ENCODE results near the gene S100A14. TPM values are rescaled to one million over a fixed set of nuclear protein-coding genes. Genes with fewer than 3 reads are reported as not detected.

Gene S100A14
- total RNA-seq, 1 experiment from 2014 or later: 252 TPM

DNA sequence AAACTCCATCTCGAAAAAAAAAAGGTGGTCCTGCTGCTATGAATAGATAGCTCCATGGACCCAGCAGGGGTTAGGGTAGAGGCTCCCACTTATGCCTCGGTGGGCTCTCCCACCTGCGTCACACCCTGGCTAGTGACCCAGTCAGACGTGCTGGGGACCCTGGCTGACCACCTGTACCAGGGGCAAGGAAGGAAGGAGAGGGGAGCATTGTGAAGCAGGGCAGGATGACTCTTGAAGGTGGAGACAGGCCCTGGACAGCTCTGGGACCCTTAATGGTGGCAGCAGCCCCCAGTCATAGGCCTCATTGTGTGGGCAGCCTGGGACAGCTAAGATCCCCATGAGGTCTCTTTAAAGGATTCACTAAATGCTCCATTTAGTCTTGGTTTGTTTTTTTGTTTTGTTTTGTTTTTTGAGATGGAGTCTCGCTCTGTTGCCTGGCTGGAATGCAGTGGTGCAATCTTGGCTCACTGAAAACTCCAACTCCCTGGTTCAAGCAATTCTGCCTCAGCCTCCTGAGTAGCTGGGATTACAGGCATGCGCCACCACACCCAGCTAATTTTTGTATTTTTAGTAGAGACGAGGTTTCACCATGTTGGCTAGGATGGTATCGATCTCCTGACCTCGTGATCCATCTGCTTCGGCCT is 32.0 kb upstream of the S100A14 start:
- Histone ChIP-seq H3K4me2 (ENCODE audit: low read length) (no peak overlapping the region), H3K4me1 (ENCODE audit: control insufficient read depth in 1 of 2, insufficient read depth in 2 of 2, low read length in 2 of 2) (peaks cover 0 to 8% of the 10 kb centered on the region in 2 experiments; a peak in 2 of 4 replicates), H3K27ac (ENCODE audit: low read depth, low read length) (no peak overlapping the region), H3K79me2 (ENCODE audit: insufficient read depth, low read length) (peaks cover 20% of the 10 kb centered on the region; the same call in 1 of the 2 replicates), H3K36me3 (ENCODE audit: control insufficient read depth in 1 of 2, insufficient read depth in 2 of 2, low read length in 2 of 2) (peaks cover 28 to 31% of the 10 kb centered on the region in 2 experiments), H4K20me1 (ENCODE audit: insufficient read depth) (peaks cover 6% of the 10 kb centered on the region; the same call in 1 of the 2 replicates), H3K27me3 (ENCODE audit: insufficient read depth, low read length) (no peaks in the 10 kb centered on the region), H3K9me3 (ENCODE audit: control insufficient read depth in 1 of 2, insufficient read depth in 1 of 2, low read depth in 1 of 2, low read length in 2 of 2) (no peaks in the 10 kb centered on the region), H2AFZ (ENCODE audit: low read depth, low read length, poor library complexity, severe bottlenecking) (no peak overlapping the region), H3K4me3 (replicated peaks in 1 of 2; ENCODE audit: low read depth in 1 of 2, low read length in 2 of 2) (no peak overlapping the region), H3K9ac (ENCODE audit: low read length) (no peak overlapping the region), H3K9me2 (ENCODE audit: insufficient read depth) (no peaks in the 10 kb centered on the region)
- intact Hi-C loops (cut with micrococcal nuclease): no loop called here
- no TSS peak for BruUV-seq (replicated peaks)
- ChIA-PET POLR2A (interaction anchor here (2.8 kb wide), 1 partner anchor 14 kb away, joined by 12 read pairs; the partner anchor contains the start of gene CHTOP), CTCF (interaction anchor here (1.5 to 1.6 kb wide), 2 partner anchors 75 to 137 kb away, joined by 4 to 7 read pairs; no protein-coding TSS in a partner anchor), RAD21 (ENCODE audit: low non-redundant PET in 1 of 2, low total read pairs in 2 of 2, uncharacterized antibody in 2 of 2, unreplicated experiment in 2 of 2) (no interaction called here)
- DNase-seq (ENCODE audit: low read depth, low spot score) (no peak), ATAC-seq (peak; percentile 21)
- TF ChIP-seq ZFX (IDR thresholded peaks at IDR 0.05): no peak
- TF ChIP-seq EZH2 (IDR thresholded peaks at IDR 0.05): no peak
- TF ChIP-seq POLR2AphosphoS5 (IDR thresholded peaks at IDR 0.05; ENCODE audit: low read depth, low read length): peak; percentile 49; the same call in 1 of the 2 replicates
- TF ChIP-seq SIN3A (IDR thresholded peaks at IDR 0.05; ENCODE audit: low read depth): no peak

DNA sequence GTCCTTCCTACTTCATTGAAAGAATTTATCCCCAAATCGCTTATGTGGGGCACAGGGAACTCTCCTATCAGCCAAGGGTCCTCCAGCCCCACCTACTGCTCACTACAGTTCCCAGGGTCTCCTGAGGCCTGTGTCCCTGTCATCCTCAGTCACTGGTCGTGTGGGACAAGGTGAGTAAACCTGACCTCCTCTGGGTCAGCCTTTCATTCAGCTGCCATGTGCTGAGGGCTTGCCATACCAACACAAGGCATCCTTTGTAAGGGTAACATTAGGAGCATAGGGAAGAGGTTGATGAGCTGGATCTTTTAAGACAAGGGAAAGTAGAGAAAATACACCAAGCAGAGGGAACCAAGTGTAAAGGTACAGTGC is 31.2 kb upstream of the S100A14 start:
- ATAC-seq: peak; percentile 54
- Histone ChIP-seq H3K4me3 (replicated peaks in 1 of 2; ENCODE audit: low read depth in 1 of 2, low read length in 2 of 2) (no peak overlapping the region), H3K27me3 (ENCODE audit: insufficient read depth, low read length) (no peaks in the 10 kb centered on the region), H3K9ac (ENCODE audit: low read length) (no peak overlapping the region), H3K36me3 (ENCODE audit: control insufficient read depth in 1 of 2, insufficient read depth in 2 of 2, low read length in 2 of 2) (peaks cover 36 to 39% of the 10 kb centered on the region in 2 experiments), H3K9me2 (ENCODE audit: insufficient read depth) (no peaks in the 10 kb centered on the region), H3K4me2 (ENCODE audit: low read length) (no peak overlapping the region), H2AFZ (ENCODE audit: low read depth, low read length, poor library complexity, severe bottlenecking) (no peak overlapping the region), H3K9me3 (ENCODE audit: control insufficient read depth in 1 of 2, insufficient read depth in 1 of 2, low read depth in 1 of 2, low read length in 2 of 2) (no peaks in the 10 kb centered on the region), H3K79me2 (ENCODE audit: insufficient read depth, low read length) (peaks cover 28% of the 10 kb centered on the region; the same call in 1 of the 2 replicates), H3K27ac (ENCODE audit: low read depth, low read length) (no peak overlapping the region), H3K4me1 (ENCODE audit: control insufficient read depth in 1 of 2, insufficient read depth in 2 of 2, low read length in 2 of 2) (peaks cover 0 to 4% of the 10 kb centered on the region in 2 experiments; a peak in 2 of 4 replicates), H4K20me1 (ENCODE audit: insufficient read depth) (peaks cover 6% of the 10 kb centered on the region; the same call in 1 of the 2 replicates)
- CTCF ChIA-PET: interaction anchor here (1.5 to 1.6 kb wide), 2 partner anchors 75 to 136 kb away, joined by 4 to 7 read pairs; no protein-coding TSS in a partner anchor
- TF ChIP-seq POLR2A (IDR thresholded peaks at IDR 0.05; ENCODE audit: borderline replicate concordance, extremely low read depth, insufficient read depth, insufficient read length) (peak; percentile 18), POLR2AphosphoS5 (IDR thresholded peaks at IDR 0.05; ENCODE audit: low read depth, low read length) (0 out of 2 replicates have a peak, but pooled peaks have one; percentile 43), JUND (IDR thresholded peaks at IDR 0.05) (peak; percentile 43), CEBPB (IDR thresholded peaks at IDR 0.05; ENCODE audit: low read depth) (no peak)
- POLR2A ChIA-PET: interaction anchor here (2.8 kb wide), 1 partner anchor 13 kb away, joined by 12 read pairs; the partner anchor contains the start of gene CHTOP
- no TSS peak for BruUV-seq (replicated peaks)
- no peak for DNase-seq (ENCODE audit: low read depth, low spot score)
- RAD21 ChIA-PET (ENCODE audit: low non-redundant PET in 1 of 2, low total read pairs in 2 of 2, uncharacterized antibody in 2 of 2, unreplicated experiment in 2 of 2): no interaction called here
- intact Hi-C loops (cut with micrococcal nuclease): no loop called here

Measured in HCT116 (cell line).